ENCODE data around the gene ZMAT5. TPM values are rescaled to one million over a fixed set of nuclear protein-coding genes. Genes with fewer than 3 reads are reported as not detected.

ZMAT5 gene
- total and polyA plus RNA-seq, 2 of the 13 experiments (the other 11 are each of a cell fraction or from before 2014, with no cell fraction given), result 20.7 to 27.8 TPM

DNA sequence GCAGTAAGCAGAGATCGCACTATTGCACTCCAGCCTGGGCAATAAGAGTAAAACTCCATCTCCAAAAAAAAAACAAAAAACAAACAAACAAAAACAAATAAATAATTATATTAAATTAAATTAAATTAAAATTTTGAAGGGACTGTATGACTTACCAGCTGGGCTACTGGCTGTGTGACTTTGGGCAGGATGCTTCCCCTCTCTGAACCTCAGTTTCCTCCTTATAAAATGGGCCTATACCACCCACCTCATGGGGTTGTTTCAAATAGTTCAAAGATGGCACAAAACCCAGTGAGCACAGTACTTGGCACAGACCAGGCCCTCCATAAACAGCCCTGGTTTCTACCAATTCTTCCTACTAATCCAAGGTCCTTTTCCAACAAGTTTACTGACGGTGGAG lies 36.4 kb upstream of the ZMAT5 start (continued):
- TF ChIP-seq CHD2 (IDR thresholded peaks at IDR 0.05; ENCODE audit: low read depth, low read length), result no peak

DNA sequence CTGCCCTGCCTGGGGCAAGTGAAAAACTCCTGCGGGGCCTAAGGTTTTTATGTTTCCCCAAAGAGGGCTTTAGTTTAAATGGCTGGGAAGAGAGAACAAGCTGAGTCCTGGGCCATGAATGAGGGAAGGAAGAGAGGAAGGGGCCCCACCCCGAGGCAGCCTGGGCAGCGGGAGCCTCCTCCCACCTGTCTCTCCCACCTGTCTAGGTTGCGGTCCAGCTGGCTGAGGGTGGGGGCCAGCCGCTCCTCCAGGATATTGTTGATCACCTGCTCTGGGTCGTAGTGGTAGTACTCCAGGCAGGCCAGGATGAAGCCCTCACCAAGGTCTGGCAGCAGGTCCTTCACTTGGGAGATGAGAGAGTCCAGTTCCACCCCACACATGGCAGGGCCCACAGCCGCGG lies 35.0 kb upstream of the ZMAT5 start:
- intact Hi-C loops (cut with micrococcal nuclease; ENCODE audit: unreplicated experiment) (no loop called here), in situ Hi-C loops (cut with HindIII; ENCODE audit: extremely low pct_ligation_motif_present, low pct_unique_long_range_greater_than_20kb) (no loop called here)
- H3K4me3 ChIP-seq (replicated peaks in 1 of 3; ENCODE audit: insufficient read depth in 1 of 3, low read depth in 2 of 3, low read length in 3 of 3), result no peak overlapping the region
- no peaks in the 10 kb centered on the region for H3K27me3 ChIP-seq (ENCODE audit: control insufficient read depth in 1 of 2, insufficient read depth in 2 of 2, low read length in 2 of 2)
- ATAC-seq (no peak), FAIRE-seq (no peak), DNase-seq (ENCODE audit: low spot score) (no peak)
- BruUV-seq (replicated peaks), result no TSS peak
- H3K79me2 ChIP-seq (ENCODE audit: insufficient read depth, low read length), result no peaks in the 10 kb centered on the region
- POLR2A ChIA-PET, result no interaction called here
- H3K4me1 ChIP-seq (ENCODE audit: insufficient read depth, low read length), result peaks cover 30% of the 10 kb centered on the region
- no peak overlapping the region for H2AFZ ChIP-seq (ENCODE audit: low read length)
- H3K27ac ChIP-seq (ENCODE audit: extremely low read length, insufficient read depth, low read length), result no peak overlapping the region
- H3K9me3 ChIP-seq (ENCODE audit: low read length), result no peaks in the 10 kb centered on the region
- CTCF ChIA-PET (ENCODE audit: low intra/inter-chr PET ratio, low total read pairs), result no interaction called here
- no peak overlapping the region for H3K9ac ChIP-seq (ENCODE audit: insufficient read depth, low read depth, low read length)
- no peaks in the 10 kb centered on the region for H4K20me1 ChIP-seq (ENCODE audit: insufficient read depth, low read length)
- WGBS (ENCODE audit: low lambda C conversion rate), result 99% methylated on average over 5 of the region's 8 CpGs
- peaks cover 39 to 68% of the 10 kb centered on the region in 2 experiments for H3K36me3 ChIP-seq (replicated peaks in 1 of 2; ENCODE audit: control insufficient read depth in 1 of 2, insufficient read depth in 2 of 2, low read length in 2 of 2)
- H3K4me2 ChIP-seq (ENCODE audit: low read depth, low read length), result no peak overlapping the region
- no peak for TF ChIP-seq BRCA1 (CRISPR knock-in tag; IDR thresholded peaks at IDR 0.05)
- TF ChIP-seq, protein P1, sequence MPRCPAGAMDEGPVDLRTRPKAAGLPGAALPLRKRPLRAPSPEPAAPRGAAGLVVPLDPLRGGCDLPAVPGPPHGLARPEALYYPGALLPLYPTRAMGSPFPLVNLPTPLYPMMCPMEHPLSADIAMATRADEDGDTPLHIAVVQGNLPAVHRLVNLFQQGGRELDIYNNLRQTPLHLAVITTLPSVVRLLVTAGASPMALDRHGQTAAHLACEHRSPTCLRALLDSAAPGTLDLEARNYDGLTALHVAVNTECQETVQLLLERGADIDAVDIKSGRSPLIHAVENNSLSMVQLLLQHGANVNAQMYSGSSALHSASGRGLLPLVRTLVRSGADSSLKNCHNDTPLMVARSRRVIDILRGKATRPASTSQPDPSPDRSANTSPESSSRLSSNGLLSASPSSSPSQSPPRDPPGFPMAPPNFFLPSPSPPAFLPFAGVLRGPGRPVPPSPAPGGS (CRISPR knock-in tag; IDR thresholded peaks at IDR 0.05), result no peak
- no peak for TF ChIP-seq FOSL1 (CRISPR knock-in tag; IDR thresholded peaks at IDR 0.05; ENCODE audit: borderline replicate concordance)
- TF ChIP-seq DNMT3B (CRISPR knock-in tag; conservative IDR thresholded peaks at IDR 0.05), result no peak
- TF ChIP-seq TCF7 (IDR thresholded peaks at IDR 0.05; ENCODE audit: low read depth), result no peak
- TF ChIP-seq, protein P2, sequence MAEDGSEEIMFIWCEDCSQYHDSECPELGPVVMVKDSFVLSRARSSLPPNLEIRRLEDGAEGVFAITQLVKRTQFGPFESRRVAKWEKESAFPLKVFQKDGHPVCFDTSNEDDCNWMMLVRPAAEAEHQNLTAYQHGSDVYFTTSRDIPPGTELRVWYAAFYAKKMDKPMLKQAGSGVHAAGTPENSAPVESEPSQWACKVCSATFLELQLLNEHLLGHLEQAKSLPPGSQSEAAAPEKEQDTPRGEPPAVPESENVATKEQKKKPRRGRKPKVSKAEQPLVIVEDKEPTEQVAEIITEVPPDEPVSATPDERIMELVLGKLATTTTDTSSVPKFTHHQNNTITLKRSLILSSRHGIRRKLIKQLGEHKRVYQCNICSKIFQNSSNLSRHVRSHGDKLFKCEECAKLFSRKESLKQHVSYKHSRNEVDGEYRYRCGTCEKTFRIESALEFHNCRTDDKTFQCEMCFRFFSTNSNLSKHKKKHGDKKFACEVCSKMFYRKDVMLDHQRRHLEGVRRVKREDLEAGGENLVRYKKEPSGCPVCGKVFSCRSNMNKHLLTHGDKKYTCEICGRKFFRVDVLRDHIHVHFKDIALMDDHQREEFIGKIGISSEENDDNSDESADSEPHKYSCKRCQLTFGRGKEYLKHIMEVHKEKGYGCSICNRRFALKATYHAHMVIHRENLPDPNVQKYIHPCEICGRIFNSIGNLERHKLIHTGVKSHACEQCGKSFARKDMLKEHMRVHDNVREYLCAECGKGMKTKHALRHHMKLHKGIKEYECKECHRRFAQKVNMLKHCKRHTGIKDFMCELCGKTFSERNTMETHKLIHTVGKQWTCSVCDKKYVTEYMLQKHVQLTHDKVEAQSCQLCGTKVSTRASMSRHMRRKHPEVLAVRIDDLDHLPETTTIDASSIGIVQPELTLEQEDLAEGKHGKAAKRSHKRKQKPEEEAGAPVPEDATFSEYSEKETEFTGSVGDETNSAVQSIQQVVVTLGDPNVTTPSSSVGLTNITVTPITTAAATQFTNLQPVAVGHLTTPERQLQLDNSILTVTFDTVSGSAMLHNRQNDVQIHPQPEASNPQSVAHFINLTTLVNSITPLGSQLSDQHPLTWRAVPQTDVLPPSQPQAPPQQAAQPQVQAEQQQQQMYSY (CRISPR knock-in tag; IDR thresholded peaks at IDR 0.05), result no peak
- no peak for TF ChIP-seq NR3C1 (CRISPR knock-in tag; IDR thresholded peaks at IDR 0.05)
- TF ChIP-seq, protein P3, sequence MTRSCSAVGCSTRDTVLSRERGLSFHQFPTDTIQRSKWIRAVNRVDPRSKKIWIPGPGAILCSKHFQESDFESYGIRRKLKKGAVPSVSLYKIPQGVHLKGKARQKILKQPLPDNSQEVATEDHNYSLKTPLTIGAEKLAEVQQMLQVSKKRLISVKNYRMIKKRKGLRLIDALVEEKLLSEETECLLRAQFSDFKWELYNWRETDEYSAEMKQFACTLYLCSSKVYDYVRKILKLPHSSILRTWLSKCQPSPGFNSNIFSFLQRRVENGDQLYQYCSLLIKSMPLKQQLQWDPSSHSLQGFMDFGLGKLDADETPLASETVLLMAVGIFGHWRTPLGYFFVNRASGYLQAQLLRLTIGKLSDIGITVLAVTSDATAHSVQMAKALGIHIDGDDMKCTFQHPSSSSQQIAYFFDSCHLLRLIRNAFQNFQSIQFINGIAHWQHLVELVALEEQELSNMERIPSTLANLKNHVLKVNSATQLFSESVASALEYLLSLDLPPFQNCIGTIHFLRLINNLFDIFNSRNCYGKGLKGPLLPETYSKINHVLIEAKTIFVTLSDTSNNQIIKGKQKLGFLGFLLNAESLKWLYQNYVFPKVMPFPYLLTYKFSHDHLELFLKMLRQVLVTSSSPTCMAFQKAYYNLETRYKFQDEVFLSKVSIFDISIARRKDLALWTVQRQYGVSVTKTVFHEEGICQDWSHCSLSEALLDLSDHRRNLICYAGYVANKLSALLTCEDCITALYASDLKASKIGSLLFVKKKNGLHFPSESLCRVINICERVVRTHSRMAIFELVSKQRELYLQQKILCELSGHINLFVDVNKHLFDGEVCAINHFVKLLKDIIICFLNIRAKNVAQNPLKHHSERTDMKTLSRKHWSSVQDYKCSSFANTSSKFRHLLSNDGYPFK (CRISPR knock-in tag; IDR thresholded peaks at IDR 0.05; ENCODE audit: borderline replicate concordance), result no peak
- no peak for TF ChIP-seq KDM3A (CRISPR knock-in tag; IDR thresholded peaks at IDR 0.05; ENCODE audit: low read depth)
- TF ChIP-seq, protein P4, sequence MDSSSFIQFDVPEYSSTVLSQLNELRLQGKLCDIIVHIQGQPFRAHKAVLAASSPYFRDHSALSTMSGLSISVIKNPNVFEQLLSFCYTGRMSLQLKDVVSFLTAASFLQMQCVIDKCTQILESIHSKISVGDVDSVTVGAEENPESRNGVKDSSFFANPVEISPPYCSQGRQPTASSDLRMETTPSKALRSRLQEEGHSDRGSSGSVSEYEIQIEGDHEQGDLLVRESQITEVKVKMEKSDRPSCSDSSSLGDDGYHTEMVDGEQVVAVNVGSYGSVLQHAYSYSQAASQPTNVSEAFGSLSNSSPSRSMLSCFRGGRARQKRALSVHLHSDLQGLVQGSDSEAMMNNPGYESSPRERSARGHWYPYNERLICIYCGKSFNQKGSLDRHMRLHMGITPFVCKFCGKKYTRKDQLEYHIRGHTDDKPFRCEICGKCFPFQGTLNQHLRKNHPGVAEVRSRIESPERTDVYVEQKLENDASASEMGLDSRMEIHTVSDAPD (CRISPR knock-in tag; IDR thresholded peaks at IDR 0.05), result no peak
- TF ChIP-seq, protein P5, sequence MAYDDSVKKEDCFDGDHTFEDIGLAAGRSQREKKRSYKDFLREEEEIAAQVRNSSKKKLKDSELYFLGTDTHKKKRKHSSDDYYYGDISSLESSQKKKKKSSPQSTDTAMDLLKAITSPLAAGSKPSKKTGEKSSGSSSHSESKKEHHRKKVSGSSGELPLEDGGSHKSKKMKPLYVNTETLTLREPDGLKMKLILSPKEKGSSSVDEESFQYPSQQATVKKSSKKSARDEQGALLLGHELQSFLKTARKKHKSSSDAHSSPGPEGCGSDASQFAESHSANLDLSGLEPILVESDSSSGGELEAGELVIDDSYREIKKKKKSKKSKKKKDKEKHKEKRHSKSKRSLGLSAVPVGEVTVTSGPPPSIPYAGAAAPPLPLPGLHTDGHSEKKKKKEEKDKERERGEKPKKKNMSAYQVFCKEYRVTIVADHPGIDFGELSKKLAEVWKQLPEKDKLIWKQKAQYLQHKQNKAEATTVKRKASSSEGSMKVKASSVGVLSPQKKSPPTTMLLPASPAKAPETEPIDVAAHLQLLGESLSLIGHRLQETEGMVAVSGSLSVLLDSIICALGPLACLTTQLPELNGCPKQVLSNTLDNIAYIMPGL (CRISPR knock-in tag; IDR thresholded peaks at IDR 0.05; ENCODE audit: borderline replicate concordance in 1 of 2, low read depth in 1 of 2), result no peak
